Measurements from ENCODE around the gene CARS1. TPM values are rescaled to one million over a fixed set of nuclear protein-coding genes. Genes with fewer than 3 reads are reported as not detected.

CARS1 gene
- total RNA-seq, 4 donors from 2014 or later: 29.3 to 50.4 (median 36.4) TPM

DNA sequence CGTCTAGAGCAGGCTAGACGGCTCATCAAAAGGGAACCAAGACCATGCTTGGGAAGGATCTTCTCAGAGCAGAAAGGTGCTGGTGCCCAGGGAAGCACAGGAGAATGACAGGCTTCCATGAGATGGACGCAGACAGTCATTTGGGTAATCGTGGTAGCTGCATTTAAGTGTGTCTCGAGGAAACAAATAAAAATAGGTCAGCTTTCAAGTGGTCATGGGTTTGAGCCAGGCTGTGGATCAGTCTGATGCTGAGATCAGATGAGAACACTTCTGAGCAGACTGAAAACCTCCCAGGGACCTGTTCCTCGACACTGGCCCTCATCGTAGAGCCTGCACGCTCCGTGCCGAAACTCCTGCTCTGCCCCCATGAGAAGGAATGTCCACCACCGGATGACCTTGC is 4.7 kb downstream of the CARS1 start:
- Histone ChIP-seq H3K27me3 (no peaks in the 10 kb centered on the region), H3K4me1 (peaks cover 0 to 75% (median 28%) of the 10 kb centered on the region in 4 donors), H3K27ac (no peak overlapping the region), H3K9me3 (no peaks in the 10 kb centered on the region), H3K4me3 (no peak overlapping the region), H3K36me3 (peaks cover 0 to 22% (median 0%) of the 10 kb centered on the region in 3 donors)
- TF ChIP-seq, protein P1, sequence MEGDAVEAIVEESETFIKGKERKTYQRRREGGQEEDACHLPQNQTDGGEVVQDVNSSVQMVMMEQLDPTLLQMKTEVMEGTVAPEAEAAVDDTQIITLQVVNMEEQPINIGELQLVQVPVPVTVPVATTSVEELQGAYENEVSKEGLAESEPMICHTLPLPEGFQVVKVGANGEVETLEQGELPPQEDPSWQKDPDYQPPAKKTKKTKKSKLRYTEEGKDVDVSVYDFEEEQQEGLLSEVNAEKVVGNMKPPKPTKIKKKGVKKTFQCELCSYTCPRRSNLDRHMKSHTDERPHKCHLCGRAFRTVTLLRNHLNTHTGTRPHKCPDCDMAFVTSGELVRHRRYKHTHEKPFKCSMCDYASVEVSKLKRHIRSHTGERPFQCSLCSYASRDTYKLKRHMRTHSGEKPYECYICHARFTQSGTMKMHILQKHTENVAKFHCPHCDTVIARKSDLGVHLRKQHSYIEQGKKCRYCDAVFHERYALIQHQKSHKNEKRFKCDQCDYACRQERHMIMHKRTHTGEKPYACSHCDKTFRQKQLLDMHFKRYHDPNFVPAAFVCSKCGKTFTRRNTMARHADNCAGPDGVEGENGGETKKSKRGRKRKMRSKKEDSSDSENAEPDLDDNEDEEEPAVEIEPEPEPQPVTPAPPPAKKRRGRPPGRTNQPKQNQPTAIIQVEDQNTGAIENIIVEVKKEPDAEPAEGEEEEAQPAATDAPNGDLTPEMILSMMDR (IDR thresholded peaks at IDR 0.05): no peak
- TF ChIP-seq POLR2A (IDR thresholded peaks at IDR 0.05): no peak
- no peak for TF ChIP-seq EP300 (IDR thresholded peaks at IDR 0.05)
- DNase-seq (ENCODE audit: low spot score in 2 of 2): no peak
- WGBS, 2 donors: 75 to 84% methylated on average over 11 of the region's 11 CpGs

DNA sequence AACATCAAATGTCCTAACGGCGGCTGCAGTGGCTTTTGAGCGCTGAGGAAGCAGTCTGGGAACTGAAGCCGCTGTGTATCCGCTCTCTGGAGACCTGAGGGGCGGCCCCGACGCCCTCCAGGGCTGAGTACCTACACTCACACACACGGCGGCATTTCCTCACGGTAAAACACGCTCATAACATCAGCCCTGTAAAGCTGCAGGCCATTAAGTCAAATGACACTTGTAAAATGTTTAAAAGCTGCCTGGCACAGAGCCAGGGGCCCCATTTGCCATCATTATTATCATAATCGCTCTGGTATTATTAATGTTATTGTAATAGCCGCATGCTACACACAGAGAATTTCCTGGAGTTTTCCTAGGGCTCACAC is 5.1 kb downstream of the CARS1 start:
- no peaks in the 10 kb centered on the region for H3K27me3 ChIP-seq
- peaks cover 0 to 26% (median 0%) of the 10 kb centered on the region in 3 donors for H3K36me3 ChIP-seq
- H3K4me1 ChIP-seq: peaks cover 0 to 74% (median 28%) of the 10 kb centered on the region in 4 donors
- no peaks in the 10 kb centered on the region for H3K9me3 ChIP-seq
- no peak overlapping the region for H3K4me3 ChIP-seq
- WGBS, 2 donors: 46 to 52% methylated on average over 14 of the region's 14 CpGs
- TF ChIP-seq, protein P1 (IDR thresholded peaks at IDR 0.05): no peak
- TF ChIP-seq POLR2A (IDR thresholded peaks at IDR 0.05): no peak
- no peak for TF ChIP-seq EP300 (IDR thresholded peaks at IDR 0.05)
- peak overlapping the region in 1 of 4 donors; percentile 0 for H3K27ac ChIP-seq
- DNase-seq (ENCODE audit: low spot score in 2 of 2): no peak

DNA sequence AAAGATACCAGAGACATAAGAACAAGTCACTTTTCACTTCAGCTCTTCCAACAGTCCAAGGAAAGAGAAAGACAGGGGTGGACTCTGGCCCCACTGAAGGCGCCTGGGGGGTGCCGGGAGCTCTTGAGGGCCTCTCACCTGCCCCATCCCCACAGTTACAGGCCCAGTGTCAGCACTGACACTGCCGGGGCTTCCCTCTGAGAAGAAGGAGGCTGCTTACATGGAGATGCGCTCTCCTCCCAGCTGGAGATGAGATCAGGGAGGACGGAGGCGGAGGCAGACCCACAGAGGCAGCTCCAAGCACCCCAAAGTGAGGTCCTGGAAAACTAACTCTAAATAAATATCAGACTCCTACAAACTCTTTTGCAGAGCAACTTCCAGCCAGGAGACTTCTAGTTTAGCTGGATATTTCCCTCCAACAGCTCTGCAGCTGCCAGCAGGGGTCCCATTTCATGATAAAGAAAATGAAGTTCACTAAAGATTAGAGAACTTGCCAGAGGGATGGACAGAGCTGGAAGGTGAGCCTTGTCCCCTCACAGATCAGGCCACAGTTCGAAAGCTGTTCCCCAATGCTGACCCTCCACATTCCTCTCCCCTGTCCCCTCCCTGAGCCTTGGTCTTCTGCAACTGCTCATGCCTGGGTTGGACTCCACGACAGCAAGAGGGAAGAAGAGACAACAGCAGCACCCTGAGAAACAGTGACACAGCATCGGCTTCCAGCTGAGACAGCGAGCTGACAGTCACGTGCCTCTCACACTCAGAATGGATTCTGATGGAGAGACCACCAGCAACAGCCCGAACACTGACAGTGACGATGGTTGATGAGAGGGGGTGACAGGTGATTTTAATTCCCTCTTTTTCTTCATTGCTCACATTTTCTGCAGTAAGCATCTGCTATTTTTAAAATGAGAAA is 5.8 kb downstream of the CARS1 start:
- 71 to 78% methylated on average over 13 of the region's 13 CpGs for WGBS, 2 donors
- Histone ChIP-seq H3K27ac (peak overlapping the region in 1 of 4 donors; percentile 81), H3K9me3 (no peaks in the 10 kb centered on the region), H3K27me3 (no peaks in the 10 kb centered on the region), H3K4me3 (no peak overlapping the region), H3K4me1 (peaks cover 0 to 70% (median 26%) of the 10 kb centered on the region in 4 donors), H3K36me3 (peaks cover 0 to 29% (median 0%) of the 10 kb centered on the region in 3 donors)
- DNase-seq (ENCODE audit: low spot score in 2 of 2): no peak
- TF ChIP-seq EP300 (IDR thresholded peaks at IDR 0.05) (no peak), POLR2A (IDR thresholded peaks at IDR 0.05) (no peak)
- TF ChIP-seq, protein P1 (IDR thresholded peaks at IDR 0.05): no peak

DNA sequence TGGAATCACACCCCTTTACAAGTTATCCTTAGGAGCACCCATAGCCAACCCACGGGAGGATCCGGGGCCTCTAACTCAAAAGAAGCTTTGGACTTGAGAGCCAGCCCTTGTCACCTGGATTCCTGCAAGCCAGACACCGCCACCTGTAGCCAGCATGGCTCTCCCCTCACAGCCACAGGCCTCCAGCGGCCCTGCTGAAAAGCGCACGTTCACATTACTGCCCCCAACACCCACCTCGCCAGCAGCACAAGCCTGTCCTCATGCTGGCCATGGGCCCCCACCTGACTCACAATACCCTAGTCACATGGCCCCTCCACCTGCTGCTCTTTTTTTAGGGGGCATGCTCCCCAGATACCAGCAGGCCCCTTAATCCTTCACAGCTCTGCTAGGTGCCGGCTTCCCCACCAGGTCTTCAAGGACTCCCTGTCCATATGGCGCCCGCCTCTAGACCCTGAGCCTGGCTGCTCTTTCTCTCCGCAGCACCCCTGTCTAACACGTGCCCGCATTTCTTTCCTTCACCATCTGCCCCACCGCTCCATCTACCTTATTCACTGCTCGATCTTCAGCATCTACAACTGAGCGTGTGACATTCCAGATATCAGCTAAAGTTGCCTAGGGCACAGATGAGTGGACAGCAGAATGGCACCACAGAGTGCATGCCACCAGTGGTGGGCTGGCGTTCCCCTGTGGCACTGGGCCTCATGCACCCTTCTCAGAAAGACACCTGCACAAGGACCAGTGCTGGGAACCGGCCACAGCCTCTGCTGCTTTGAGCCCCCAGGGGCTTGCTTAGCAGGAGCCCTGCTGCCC is 6.6 kb downstream of the CARS1 start:
- Histone ChIP-seq H3K4me3 (no peak overlapping the region), H3K36me3 (peaks cover 0 to 38% (median 0%) of the 10 kb centered on the region in 3 donors), H3K4me1 (peaks cover 0 to 61% (median 17%) of the 10 kb centered on the region in 4 donors), H3K27ac (peak overlapping the region in 3 of 4 donors; percentile 30 to 81 (median 55)), H3K27me3 (no peaks in the 10 kb centered on the region), H3K9me3 (no peaks in the 10 kb centered on the region)
- TF ChIP-seq POLR2A (IDR thresholded peaks at IDR 0.05) (no peak), EP300 (IDR thresholded peaks at IDR 0.05) (no peak)
- TF ChIP-seq, protein P1 (IDR thresholded peaks at IDR 0.05): no peak
- WGBS, 2 donors: 89 to 90% methylated on average over 18 of the region's 18 CpGs
- no peak for DNase-seq (ENCODE audit: low spot score in 2 of 2)

Measured in tibial nerve (tissue), 4 donors.